ENCODE data around the gene GIT2. TPM values are rescaled to one million over a fixed set of nuclear protein-coding genes. Genes with fewer than 3 reads are reported as not detected.

GIT2 gene
- total and polyA plus RNA-seq, 2 experiments from 2014 or later, result 15.8 to 20.9 TPM

DNA sequence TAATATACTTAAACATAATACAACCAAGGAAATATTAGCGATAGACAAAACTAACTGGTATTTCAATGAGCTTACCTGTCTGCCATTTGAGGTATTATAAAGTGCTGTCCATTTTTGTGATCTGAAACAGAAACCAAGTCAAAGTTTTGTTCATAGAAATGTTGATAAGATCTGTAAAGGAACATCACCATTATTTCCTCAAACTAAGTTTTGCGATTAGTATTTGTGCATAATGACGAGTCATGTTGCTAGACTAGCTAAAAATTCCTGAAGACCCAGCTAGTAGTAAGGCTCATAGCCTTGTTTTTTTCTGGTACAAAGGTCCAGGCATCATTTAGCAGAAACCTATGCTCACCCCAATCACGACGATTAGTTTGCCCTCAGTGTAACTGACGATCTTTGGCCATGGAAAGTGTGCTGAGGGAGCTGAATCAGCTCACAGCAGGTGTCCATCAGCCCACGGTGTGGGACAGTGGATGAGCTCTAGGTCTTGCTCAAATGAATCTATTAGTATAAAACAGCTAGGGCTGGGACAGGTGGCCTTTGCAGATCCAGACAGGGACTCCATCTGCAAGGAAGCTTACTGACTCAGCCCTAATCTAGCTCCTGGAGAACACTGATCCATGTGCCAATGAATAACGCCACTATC lies 28.7 kb downstream of the GIT2 start (continued):
- TF ChIP-seq, protein P1, sequence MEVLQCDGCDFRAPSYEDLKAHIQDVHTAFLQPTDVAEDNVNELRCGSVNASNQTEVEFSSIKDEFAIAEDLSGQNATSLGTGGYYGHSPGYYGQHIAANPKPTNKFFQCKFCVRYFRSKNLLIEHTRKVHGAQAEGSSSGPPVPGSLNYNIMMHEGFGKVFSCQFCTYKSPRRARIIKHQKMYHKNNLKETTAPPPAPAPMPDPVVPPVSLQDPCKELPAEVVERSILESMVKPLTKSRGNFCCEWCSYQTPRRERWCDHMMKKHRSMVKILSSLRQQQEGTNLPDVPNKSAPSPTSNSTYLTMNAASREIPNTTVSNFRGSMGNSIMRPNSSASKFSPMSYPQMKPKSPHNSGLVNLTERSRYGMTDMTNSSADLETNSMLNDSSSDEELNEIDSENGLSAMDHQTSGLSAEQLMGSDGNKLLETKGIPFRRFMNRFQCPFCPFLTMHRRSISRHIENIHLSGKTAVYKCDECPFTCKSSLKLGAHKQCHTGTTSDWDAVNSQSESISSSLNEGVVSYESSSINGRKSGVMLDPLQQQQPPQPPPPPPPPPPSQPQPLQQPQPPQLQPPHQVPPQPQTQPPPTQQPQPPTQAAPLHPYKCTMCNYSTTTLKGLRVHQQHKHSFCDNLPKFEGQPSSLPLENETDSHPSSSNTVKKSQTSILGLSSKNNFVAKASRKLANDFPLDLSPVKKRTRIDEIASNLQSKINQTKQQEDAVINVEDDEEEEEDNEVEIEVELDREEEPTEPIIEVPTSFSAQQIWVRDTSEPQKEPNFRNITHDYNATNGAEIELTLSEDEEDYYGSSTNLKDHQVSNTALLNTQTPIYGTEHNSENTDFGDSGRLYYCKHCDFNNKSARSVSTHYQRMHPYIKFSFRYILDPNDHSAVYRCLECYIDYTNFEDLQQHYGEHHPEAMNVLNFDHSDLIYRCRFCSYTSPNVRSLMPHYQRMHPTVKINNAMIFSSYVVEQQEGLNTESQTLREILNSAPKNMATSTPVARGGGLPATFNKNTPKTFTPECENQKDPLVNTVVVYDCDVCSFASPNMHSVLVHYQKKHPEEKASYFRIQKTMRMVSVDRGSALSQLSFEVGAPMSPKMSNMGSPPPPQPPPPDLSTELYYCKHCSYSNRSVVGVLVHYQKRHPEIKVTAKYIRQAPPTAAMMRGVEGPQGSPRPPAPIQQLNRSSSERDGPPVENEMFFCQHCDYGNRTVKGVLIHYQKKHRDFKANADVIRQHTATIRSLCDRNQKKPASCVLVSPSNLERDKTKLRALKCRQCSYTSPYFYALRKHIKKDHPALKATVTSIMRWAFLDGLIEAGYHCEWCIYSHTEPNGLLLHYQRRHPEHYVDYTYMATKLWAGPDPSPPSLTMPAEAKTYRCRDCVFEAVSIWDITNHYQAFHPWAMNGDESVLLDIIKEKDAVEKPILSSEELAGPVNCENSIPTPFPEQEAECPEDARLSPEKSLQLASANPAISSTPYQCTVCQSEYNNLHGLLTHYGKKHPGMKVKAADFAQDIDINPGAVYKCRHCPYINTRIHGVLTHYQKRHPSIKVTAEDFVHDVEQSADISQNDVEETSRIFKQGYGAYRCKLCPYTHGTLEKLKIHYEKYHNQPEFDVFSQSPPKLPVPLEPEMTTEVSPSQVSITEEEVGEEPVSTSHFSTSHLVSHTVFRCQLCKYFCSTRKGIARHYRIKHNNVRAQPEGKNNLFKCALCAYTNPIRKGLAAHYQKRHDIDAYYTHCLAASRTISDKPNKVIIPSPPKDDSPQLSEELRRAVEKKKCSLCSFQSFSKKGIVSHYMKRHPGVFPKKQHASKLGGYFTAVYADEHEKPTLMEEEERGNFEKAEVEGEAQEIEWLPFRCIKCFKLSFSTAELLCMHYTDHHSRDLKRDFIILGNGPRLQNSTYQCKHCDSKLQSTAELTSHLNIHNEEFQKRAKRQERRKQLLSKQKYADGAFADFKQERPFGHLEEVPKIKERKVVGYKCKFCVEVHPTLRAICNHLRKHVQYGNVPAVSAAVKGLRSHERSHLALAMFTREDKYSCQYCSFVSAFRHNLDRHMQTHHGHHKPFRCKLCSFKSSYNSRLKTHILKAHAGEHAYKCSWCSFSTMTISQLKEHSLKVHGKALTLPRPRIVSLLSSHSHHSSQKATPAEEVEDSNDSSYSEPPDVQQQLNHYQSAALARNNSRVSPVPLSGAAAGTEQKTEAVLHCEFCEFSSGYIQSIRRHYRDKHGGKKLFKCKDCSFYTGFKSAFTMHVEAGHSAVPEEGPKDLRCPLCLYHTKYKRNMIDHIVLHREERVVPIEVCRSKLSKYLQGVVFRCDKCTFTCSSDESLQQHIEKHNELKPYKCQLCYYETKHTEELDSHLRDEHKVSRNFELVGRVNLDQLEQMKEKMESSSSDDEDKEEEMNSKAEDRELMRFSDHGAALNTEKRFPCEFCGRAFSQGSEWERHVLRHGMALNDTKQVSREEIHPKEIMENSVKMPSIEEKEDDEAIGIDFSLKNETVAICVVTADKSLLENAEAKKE (CRISPR knock-in tag; IDR thresholded peaks at IDR 0.05), result no peak
- TF ChIP-seq POLR2AphosphoS5 (IDR thresholded peaks at IDR 0.05; ENCODE audit: low read depth), result no peak

DNA sequence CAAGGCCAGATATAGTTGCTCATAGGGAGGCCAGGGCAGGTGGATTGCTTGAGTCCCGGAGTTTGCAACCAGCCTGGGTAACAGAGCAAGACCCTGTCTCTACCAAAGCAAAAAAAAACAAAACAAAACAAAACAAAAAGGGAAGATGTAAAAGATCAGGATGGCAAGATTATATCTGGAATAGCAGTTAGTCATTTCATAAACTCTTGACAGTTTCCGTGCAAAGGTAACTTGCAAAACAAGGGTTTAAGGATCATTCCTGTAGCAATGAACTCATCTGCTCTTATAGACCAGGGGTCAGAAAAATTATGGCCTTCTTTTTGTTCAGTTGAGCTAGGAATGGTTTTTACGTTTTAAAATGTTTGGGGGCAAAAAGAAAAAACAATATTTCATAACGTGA lies 29.6 kb downstream of the GIT2 start:
- Mint-ChIP-seq H3K4me3 (no peak overlapping the region), H3K27me3 (ENCODE audit: insufficient read depth, low read depth, poor library complexity) (no peaks in the 10 kb centered on the region), H3K4me1 (peaks cover 4% of the 10 kb centered on the region; the same call in 2 of the 3 replicates), H3K9me3 (no peaks in the 10 kb centered on the region), H3K36me3 (ENCODE audit: low read depth) (peaks cover 3% of the 10 kb centered on the region; the same call in 2 of the 3 replicates), H3K27ac (no peak overlapping the region)
- H4K20me1 ChIP-seq (replicated peaks; ENCODE audit: insufficient read depth), result no peaks in the 10 kb centered on the region
- H3F3A ChIP-seq (replicated peaks; ENCODE audit: low read depth), result no peaks in the 10 kb centered on the region
- no peaks in the 10 kb centered on the region for H3K36me3 ChIP-seq (ENCODE audit: insufficient read depth)
- H3K4me3 ChIP-seq, result no peak overlapping the region
- no peak overlapping the region for H2AFZ ChIP-seq
- no peak overlapping the region for H3K27ac ChIP-seq (ENCODE audit: low read depth)
- H3K27me3 ChIP-seq (ENCODE audit: insufficient read depth), result no peaks in the 10 kb centered on the region
- ATAC-seq, result no peak
- no peaks in the 10 kb centered on the region for H3K79me2 ChIP-seq (replicated peaks; ENCODE audit: insufficient read depth)
- H3K9me2 ChIP-seq (ENCODE audit: insufficient read depth), result no peaks in the 10 kb centered on the region
- no peak overlapping the region for H3K4me2 ChIP-seq
- no peaks in the 10 kb centered on the region for H3K4me1 ChIP-seq (ENCODE audit: insufficient read depth)
- DNase-seq (ENCODE audit: low spot score), result no peak
- no peak for TF ChIP-seq POLR2AphosphoS5 (IDR thresholded peaks at IDR 0.05; ENCODE audit: low read depth)
- TF ChIP-seq ZNF331 (CRISPR knock-in tag; IDR thresholded peaks at IDR 0.05; ENCODE audit: low read depth), result no peak
- TF ChIP-seq EZH2phosphoT487 (IDR thresholded peaks at IDR 0.05; ENCODE audit: unreplicated experiment), result no peak
- no peak for TF ChIP-seq CREB1 (CRISPR knock-in tag; IDR thresholded peaks at IDR 0.05; ENCODE audit: low read depth)
- TF ChIP-seq, protein P2, sequence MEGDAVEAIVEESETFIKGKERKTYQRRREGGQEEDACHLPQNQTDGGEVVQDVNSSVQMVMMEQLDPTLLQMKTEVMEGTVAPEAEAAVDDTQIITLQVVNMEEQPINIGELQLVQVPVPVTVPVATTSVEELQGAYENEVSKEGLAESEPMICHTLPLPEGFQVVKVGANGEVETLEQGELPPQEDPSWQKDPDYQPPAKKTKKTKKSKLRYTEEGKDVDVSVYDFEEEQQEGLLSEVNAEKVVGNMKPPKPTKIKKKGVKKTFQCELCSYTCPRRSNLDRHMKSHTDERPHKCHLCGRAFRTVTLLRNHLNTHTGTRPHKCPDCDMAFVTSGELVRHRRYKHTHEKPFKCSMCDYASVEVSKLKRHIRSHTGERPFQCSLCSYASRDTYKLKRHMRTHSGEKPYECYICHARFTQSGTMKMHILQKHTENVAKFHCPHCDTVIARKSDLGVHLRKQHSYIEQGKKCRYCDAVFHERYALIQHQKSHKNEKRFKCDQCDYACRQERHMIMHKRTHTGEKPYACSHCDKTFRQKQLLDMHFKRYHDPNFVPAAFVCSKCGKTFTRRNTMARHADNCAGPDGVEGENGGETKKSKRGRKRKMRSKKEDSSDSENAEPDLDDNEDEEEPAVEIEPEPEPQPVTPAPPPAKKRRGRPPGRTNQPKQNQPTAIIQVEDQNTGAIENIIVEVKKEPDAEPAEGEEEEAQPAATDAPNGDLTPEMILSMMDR (conservative IDR thresholded peaks at IDR 0.05; ENCODE audit: low read depth in 2 of 2), result no peak
- TF ChIP-seq NANOG (IDR thresholded peaks at IDR 0.05; ENCODE audit: borderline replicate concordance), result no peak
- no peak for TF ChIP-seq JUNB (IDR thresholded peaks at IDR 0.05; ENCODE audit: unreplicated experiment)
- TF ChIP-seq, protein P3, sequence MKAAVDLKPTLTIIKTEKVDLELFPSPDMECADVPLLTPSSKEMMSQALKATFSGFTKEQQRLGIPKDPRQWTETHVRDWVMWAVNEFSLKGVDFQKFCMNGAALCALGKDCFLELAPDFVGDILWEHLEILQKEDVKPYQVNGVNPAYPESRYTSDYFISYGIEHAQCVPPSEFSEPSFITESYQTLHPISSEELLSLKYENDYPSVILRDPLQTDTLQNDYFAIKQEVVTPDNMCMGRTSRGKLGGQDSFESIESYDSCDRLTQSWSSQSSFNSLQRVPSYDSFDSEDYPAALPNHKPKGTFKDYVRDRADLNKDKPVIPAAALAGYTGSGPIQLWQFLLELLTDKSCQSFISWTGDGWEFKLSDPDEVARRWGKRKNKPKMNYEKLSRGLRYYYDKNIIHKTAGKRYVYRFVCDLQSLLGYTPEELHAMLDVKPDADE (IDR thresholded peaks at IDR 0.05), result no peak
- TF ChIP-seq EZH2 (IDR thresholded peaks at IDR 0.05; ENCODE audit: low read depth, unreplicated experiment), result no peak

Data from GM23338 (cell line).